ENCODE measurements around the gene PBXIP1.

- TF ChIP-seq CTCF (IDR thresholded peaks at IDR 0.05; ENCODE audit: low read depth, low read length, poor library complexity, severe bottlenecking) (no peak), EZH2phosphoT487 (IDR thresholded peaks at IDR 0.05; ENCODE audit: borderline replicate concordance, low read length) (no peak)
Measured at GRCh38 chr1:154990276-154990675, 34.4 kb upstream of the PBXIP1 start.

Data from DOHH2 (cell line).